NT2/D1 (cell line): ENCODE results near the gene RIMBP2.

Source experiments
- DNase-seq: peaks from one replicate; pipeline ENCODE4 v3.0.0-alpha.2; 2011; ENCODE audit warnings: low read depth, low spot score
- H3K27me3 ChIP-seq: 2 replicates; pipeline ENCODE4 v1.6.0; 2011; ENCODE audit warnings: mild to moderate bottlenecking; ENCODE audit not compliant: insufficient read length, insufficient read depth
- H3K36me3 ChIP-seq: 2 replicates; pipeline ENCODE4 v1.6.1; 2011; ENCODE audit warnings: mild to moderate bottlenecking, low read length, mixed read lengths; ENCODE audit not compliant: insufficient read depth, insufficient read length
- H3K4me1 ChIP-seq: 2 replicates; pipeline ENCODE4 v1.5.1; 2011; ENCODE audit not compliant: insufficient read depth, insufficient read length
- H3K4me3 ChIP-seq: 2 replicates; pipeline ENCODE4 v1.5.1; 2011; ENCODE audit warnings: low read depth; ENCODE audit not compliant: insufficient read length
- H3K9ac ChIP-seq: 2 replicates; pipeline ENCODE4 v1.6.0; 2011; ENCODE audit warnings: low read depth; ENCODE audit not compliant: insufficient read length
- H3K9me3 ChIP-seq: 2 replicates; pipeline ENCODE4 v1.5.1; 2011; ENCODE audit warnings: mild to moderate bottlenecking, low read length; ENCODE audit not compliant: insufficient read depth
- SUZ12 ChIP-seq: IDR thresholded peaks from 2 replicates; pipeline ENCODE4 v1.6.1; 2011; ENCODE audit not compliant: insufficient read length, insufficient read depth; ENCODE audit errors: extremely low read depth
- YY1 ChIP-seq: IDR thresholded peaks from 2 replicates; pipeline ENCODE4 v1.6.1; 2011; ENCODE audit not compliant: insufficient read length, insufficient read depth
- ZNF274 ChIP-seq: IDR thresholded peaks from 2 replicates; pipeline ENCODE4 v1.6.1; 2011; ENCODE audit warnings: mild to moderate bottlenecking, low read depth, low read length

Gene RIMBP2

DNA sequence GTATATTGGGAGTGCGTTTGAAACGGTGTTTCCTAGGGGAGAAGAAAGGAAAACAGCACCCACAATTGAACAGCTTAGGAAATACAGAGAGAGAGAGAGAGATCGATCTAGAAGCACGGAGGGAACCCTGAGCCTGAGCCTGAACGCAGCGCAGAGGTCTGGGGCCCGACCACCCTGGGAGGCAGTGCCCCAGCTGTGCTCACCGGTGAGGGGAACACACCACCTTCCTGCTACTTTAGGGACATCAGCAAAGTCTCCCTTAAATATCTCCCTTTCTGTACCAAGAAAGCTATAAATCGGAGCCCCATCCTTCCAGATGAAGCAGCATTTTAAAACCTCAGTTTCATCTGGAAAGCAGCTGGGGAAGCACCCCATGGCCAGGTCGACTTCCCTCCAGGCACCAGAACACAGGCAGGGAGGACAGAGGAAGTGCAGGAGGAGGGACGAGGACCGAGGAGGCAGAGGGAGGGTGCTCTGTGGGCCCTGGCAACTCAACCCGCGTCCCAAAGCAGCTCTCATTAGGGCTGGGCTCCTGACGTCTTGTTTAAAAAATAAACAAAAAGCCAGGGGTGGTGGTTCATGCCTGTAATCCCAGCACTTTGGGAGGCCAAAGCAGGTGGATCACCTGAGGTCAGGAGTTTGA is 12.2 kb downstream of the RIMBP2 start:
- Histone ChIP-seq H3K9ac (no peak overlapping the region), H3K4me1 (peaks cover 5% of the 10 kb centered on the region), H3K9me3 (no peaks in the 10 kb centered on the region), H3K27me3 (no peaks in the 10 kb centered on the region), H3K36me3 (no peaks in the 10 kb centered on the region), H3K4me3 (no peak overlapping the region)
- DNase-seq, result no peak
- no peak for TF ChIP-seq ZNF274
- no peak for TF ChIP-seq SUZ12
- no peak for TF ChIP-seq YY1

DNA sequence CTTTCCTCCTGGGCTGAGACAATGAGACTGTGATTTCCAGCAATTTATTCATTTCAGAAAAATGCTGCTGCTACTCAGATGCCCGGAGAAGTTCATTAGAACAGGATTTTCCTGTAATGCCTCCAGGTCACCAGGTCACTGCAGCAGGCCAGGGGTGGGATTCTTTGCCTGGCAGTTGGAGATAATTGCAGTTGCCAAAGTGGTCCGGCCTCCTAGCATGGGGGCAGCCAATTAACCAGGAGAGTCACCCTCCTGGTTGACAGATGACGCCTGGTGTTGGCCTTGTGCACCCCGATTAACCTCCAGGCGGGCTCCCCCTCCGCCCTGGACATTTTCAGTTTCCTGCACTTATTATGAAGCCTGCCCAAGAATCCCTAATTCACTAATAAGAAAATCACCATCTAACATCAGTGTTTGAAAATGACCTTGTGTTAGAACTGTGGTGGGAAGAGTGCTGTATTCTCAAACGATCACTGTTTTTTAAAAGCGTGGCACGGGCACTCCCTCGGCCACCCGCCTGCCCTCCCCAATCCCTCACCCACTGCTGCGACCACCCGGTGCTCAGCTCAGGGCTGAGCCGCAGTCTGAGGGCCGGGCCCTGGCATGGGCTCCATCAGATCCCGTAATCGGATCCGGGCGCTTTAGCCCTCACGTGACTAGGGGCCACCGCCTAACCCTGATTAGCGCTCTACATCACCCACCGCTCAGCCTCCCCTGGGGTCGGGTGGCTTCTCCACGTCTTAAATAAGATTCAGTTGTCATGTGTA is 12.9 kb downstream of the RIMBP2 start:
- no peak for DNase-seq
- Histone ChIP-seq H3K9me3 (no peaks in the 10 kb centered on the region), H3K27me3 (no peaks in the 10 kb centered on the region), H3K9ac (no peak overlapping the region), H3K36me3 (no peaks in the 10 kb centered on the region), H3K4me1 (peaks cover 5% of the 10 kb centered on the region), H3K4me3 (no peak overlapping the region)
- TF ChIP-seq YY1, result no peak
- TF ChIP-seq ZNF274, result no peak
- TF ChIP-seq SUZ12, result no peak

GRCh38 chr12:130701402-130701744 is 14.7 kb downstream of the RIMBP2 start:
- no peak overlapping the region for H3K9ac ChIP-seq
- no peak for DNase-seq
- no peaks in the 10 kb centered on the region for H3K27me3 ChIP-seq
- no peaks in the 10 kb centered on the region for H3K36me3 ChIP-seq
- no peak for TF ChIP-seq ZNF274
- no peak for TF ChIP-seq YY1
- no peak for TF ChIP-seq SUZ12
- no peak overlapping the region for H3K4me3 ChIP-seq
- H3K4me1 ChIP-seq, result peaks cover 5% of the 10 kb centered on the region
- H3K9me3 ChIP-seq, result no peaks in the 10 kb centered on the region

GRCh38 chr12:130700492-130701401 is 15.4 kb downstream of the RIMBP2 start:
- Histone ChIP-seq H3K9ac (no peak overlapping the region), H3K4me1 (peaks cover 5% of the 10 kb centered on the region), H3K36me3 (no peaks in the 10 kb centered on the region), H3K27me3 (no peaks in the 10 kb centered on the region), H3K4me3 (no peak overlapping the region), H3K9me3 (no peaks in the 10 kb centered on the region)
- TF ChIP-seq SUZ12, result no peak
- no peak for TF ChIP-seq YY1
- TF ChIP-seq ZNF274, result no peak
- DNase-seq, result no peak

GRCh38 chr12:130698106-130698505 is 18.0 kb downstream of the RIMBP2 start:
- no peak overlapping the region for H3K9ac ChIP-seq
- H3K4me3 ChIP-seq, result no peak overlapping the region
- no peaks in the 10 kb centered on the region for H3K9me3 ChIP-seq
- no peaks in the 10 kb centered on the region for H3K27me3 ChIP-seq
- no peak for DNase-seq
- H3K4me1 ChIP-seq, result no peaks in the 10 kb centered on the region
- H3K36me3 ChIP-seq, result no peaks in the 10 kb centered on the region
- no peak for TF ChIP-seq ZNF274
- no peak for TF ChIP-seq SUZ12
- TF ChIP-seq YY1, result no peak

DNA sequence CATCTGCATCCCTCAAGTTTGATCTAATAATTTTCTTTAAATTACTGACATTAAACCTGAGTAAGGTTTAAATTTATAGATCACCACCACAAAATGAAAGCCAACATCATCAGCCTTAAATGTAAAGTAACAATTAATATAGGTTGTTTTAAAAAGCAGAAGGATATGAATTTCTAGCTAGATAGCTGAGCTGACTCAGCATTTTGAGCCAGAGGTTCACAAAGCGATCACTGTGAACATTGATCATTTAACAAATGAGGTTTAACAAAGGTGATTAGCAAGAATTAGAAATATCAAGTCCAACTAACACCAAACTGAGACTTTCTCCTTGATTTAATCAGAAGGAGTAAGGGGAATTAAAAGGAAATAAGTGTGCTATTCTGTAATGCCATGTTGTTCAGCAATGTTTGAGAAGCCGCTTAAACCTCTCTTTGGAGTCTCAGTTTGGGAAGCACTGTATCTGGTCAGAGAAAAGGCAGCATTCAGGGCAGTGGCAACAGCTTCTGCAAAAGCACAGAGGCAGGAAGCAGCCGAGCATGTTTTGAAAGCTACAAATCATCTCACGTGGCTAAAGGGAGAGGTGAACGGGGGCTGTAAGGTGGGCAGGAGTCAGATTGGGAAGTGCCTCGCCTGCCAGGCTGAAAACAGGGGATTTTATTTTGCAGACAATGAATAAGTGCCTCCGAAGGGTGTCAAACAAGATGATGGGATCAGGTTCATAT is 19.6 kb downstream of the RIMBP2 start:
- Histone ChIP-seq H3K27me3 (no peaks in the 10 kb centered on the region), H3K36me3 (no peaks in the 10 kb centered on the region), H3K4me3 (no peak overlapping the region), H3K9ac (no peak overlapping the region), H3K4me1 (no peaks in the 10 kb centered on the region), H3K9me3 (no peaks in the 10 kb centered on the region)
- no peak for DNase-seq
- TF ChIP-seq SUZ12, result no peak
- TF ChIP-seq ZNF274, result no peak
- TF ChIP-seq YY1, result no peak
